ACHN (cell line): Measurements from ENCODE around the gene TRIM38.
A peak's percentile ranks its signal among the peaks of the same experiment; 100 is the strongest.
"Not testable (repeated sequence)": the region's sequence is repeated elsewhere in the genome, so short reads cannot be mapped to it uniquely, and the experiment has no call there.

Source experiments
- DNase-seq: peaks from one replicate; pipeline ENCODE4 v3.0.0-alpha.2; 2015
- in situ Hi-C: cut with HindIII; loops from 2 replicates; pipeline ENCODE4 v1.10.0; 2017; ENCODE audit warnings: low sequenced_read_pairs, low pct_ligation_motif_present, low pct_unique_long_range_greater_than_20kb

TRIM38 gene

GRCh38 chr6:25963426-25964123, 973 bp downstream of the TRIM38 start:
- DNase-seq: no peak
- in situ Hi-C loops: no loop called here

- in situ Hi-C loops: no loop called here
- no peak for DNase-seq
These were observed 2.5 kb downstream of the TRIM38 start for GRCh38 chr6:25965058-25965457.

- in situ Hi-C loops: no loop called here
These were observed 4.1 kb downstream of the TRIM38 start for GRCh38 chr6:25966711-25967110.

GRCh38 chr6:25968769-25969168, 6.2 kb downstream of the TRIM38 start:
- in situ Hi-C loops: no loop called here
- DNase-seq: no peak

More at GRCh38 chr6:25966711-25967110, 4.1 kb downstream of the TRIM38 start:
- no peak for DNase-seq

- peak; percentile 84 for DNase-seq
- in situ Hi-C loops: no loop called here
These were observed 8.7 kb downstream of the TRIM38 start for GRCh38 chr6:25971187-25971821.

- in situ Hi-C loops: no loop called here
- no peak for DNase-seq
These were observed 9.5 kb downstream of the TRIM38 start for GRCh38 chr6:25972128-25972527.

GRCh38 chr6:25972902-25973301, 10.3 kb downstream of the TRIM38 start:
- in situ Hi-C loops: no loop called here
- no peak for DNase-seq

- in situ Hi-C loops: no loop called here
- DNase-seq: no peak
These were observed 11.4 kb downstream of the TRIM38 start for GRCh38 chr6:25973923-25974555.

- in situ Hi-C loops: no loop called here
These were observed 13.4 kb downstream of the TRIM38 start for GRCh38 chr6:25975923-25976560.

GRCh38 chr6:25980935-25981334, 18.3 kb downstream of the TRIM38 start:
- in situ Hi-C loops: no loop called here
- DNase-seq: no peak

More at GRCh38 chr6:25975923-25976560, 13.4 kb downstream of the TRIM38 start:
- no peak for DNase-seq

GRCh38 chr6:25981568-25982263, 19.1 kb downstream of the TRIM38 start:
- no peak for DNase-seq
- in situ Hi-C loops: no loop called here

- in situ Hi-C loops: no loop called here
- DNase-seq: no peak
These were observed 21.7 kb downstream of the TRIM38 start for GRCh38 chr6:25984265-25984664.

- in situ Hi-C loops: no loop called here
These were observed 25.2 kb downstream of the TRIM38 start for GRCh38 chr6:25987845-25988244.

GRCh38 chr6:25990172-25990873, 27.7 kb downstream of the TRIM38 start:
- in situ Hi-C loops: no loop called here
- DNase-seq: no peak

More at GRCh38 chr6:25987845-25988244, 25.2 kb downstream of the TRIM38 start:
- no peak for DNase-seq

GRCh38 chr6:25991785-25992412, 29.3 kb downstream of the TRIM38 start:
- peak; percentile 61 for DNase-seq
- in situ Hi-C loops: no loop called here

- DNase-seq: peak; percentile 90
- in situ Hi-C loops: no loop called here
These were observed 30.1 kb downstream of the TRIM38 start for GRCh38 chr6:25992413-25993340.

- in situ Hi-C loops, DNase-seq: not testable (repeated sequence)
These were observed 30.7 kb downstream of the TRIM38 start for GRCh38 chr6:25993341-25993684.
